Measurements from ENCODE around the gene MEIOSIN. TPM values are rescaled to one million over a fixed set of nuclear protein-coding genes. Genes with fewer than 3 reads are reported as not detected.
"Not testable (repeated sequence)": the region's sequence is repeated elsewhere in the genome, so short reads cannot be mapped to it uniquely, and the experiment has no call there.

Gene MEIOSIN
- total and polyA plus RNA-seq, 9 of the 15 experiments (the other 6 are each of a cell fraction or from before 2014, with no cell fraction given) = 0.06 to 2.0 (median 0.76) TPM

DNA sequence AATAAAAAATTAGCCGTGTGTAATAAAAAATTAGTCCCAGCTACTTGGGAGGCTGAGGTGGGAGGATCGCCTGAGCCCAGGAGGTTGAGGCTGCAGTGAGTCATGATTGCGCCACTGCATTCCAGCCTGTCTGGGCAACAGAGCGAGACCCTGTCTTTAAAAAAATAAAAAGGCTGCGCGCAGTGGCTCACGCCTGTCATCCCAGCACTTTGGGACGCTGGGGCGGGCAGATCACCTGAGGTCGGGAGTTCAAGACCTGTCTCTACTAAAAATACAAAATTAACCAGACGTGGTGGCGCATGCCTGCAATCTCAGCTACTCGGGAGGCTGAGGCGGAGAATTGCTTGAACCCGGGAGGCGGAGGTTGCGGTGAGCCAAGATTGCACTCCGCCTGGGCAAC lies 4.6 kb upstream of the MEIOSIN start:
- H3K4me2 ChIP-seq (ENCODE audit: insufficient read depth, low read length); H3K27ac ChIP-seq (ENCODE audit: extremely low read depth, low read depth, low read length); H3K4me3 ChIP-seq; H3K9me1 ChIP-seq (ENCODE audit: control insufficient read depth, insufficient read depth, low read length); POLR2A ChIA-PET; ATAC-seq; FAIRE-seq; H3K9me3 ChIP-seq (replicated peaks; ENCODE audit: control insufficient read depth, insufficient read depth, low read depth, low read length); DNase-seq (ENCODE audit: extremely low read depth in 1 of 4, low spot score in 3 of 4); intact Hi-C loops (cut with micrococcal nuclease); in situ Hi-C loops (cut with MboI); H3K27me3 ChIP-seq (ENCODE audit: control insufficient read depth in 2 of 2, insufficient read depth in 2 of 2, low read length in 2 of 2); H4K20me1 ChIP-seq (replicated peaks; ENCODE audit: control insufficient read depth, insufficient read depth, low read length); BruUV-seq (replicated peaks); H3K9ac ChIP-seq (ENCODE audit: insufficient read depth in 1 of 2, low read depth in 2 of 2, low read length in 2 of 2); H2AFZ ChIP-seq (ENCODE audit: low read depth, low read length); TF ChIP-seq JUND (tag; IDR thresholded peaks at IDR 0.05; ENCODE audit: borderline replicate concordance, low read depth, low read length): not testable (repeated sequence)
- peaks cover 14% of the 10 kb centered on the region; the same call in 1 of the 3 replicates for H3K36me3 ChIP-seq (ENCODE audit: control insufficient read depth, insufficient read depth, low read length)
- CTCF ChIA-PET (ENCODE audit: low intra/inter-chr PET ratio) = interaction anchor here (0.6 kb wide), 1 partner anchor 553 kb away, joined by 3 read pairs; no protein-coding TSS in a partner anchor
- H3K4me1 ChIP-seq (replicated peaks in 1 of 2; ENCODE audit: control insufficient read depth in 2 of 2, insufficient read depth in 2 of 2, low read length in 2 of 2) = peaks cover 13 to 38% of the 10 kb centered on the region in 2 experiments
- TF ChIP-seq JUND (IDR thresholded peaks at IDR 0.05; ENCODE audit: borderline replicate concordance, low read depth, low read length) (peak; percentile 47), KDM1A (IDR thresholded peaks at IDR 0.05) (peak; percentile 46 to 52; a peak in 2 of 4 replicates), RBFOX2 (IDR thresholded peaks at IDR 0.05; ENCODE audit: low read depth, low read length) (0 out of 2 replicates have a peak, but pooled peaks have one; percentile 15), CEBPB (tag; IDR thresholded peaks at IDR 0.05) (peak; percentile 79), HDAC2 (IDR thresholded peaks at IDR 0.05) (0 out of 2 replicates have a peak, but pooled peaks have one; percentile 17), ZNF384 (IDR thresholded peaks at IDR 0.05; ENCODE audit: low read depth, low read length) (0 out of 2 replicates have a peak, but pooled peaks have one; percentile 28), ZNF121 (CRISPR knock-in tag; conservative IDR thresholded peaks at IDR 0.05) (peak; percentile 96), FOSL1 (tag; conservative IDR thresholded peaks at IDR 0.05) (peak; percentile 58; the same call in 1 of the 2 replicates), CEBPG (CRISPR knock-in tag; IDR thresholded peaks at IDR 0.05) (peak; percentile 70; the same call in 1 of the 2 replicates), CEBPG (tag; conservative IDR thresholded peaks at IDR 0.05 in 1 of 2, IDR thresholded peaks at IDR 0.05 in 1 of 2) (0 out of 4 replicates have a peak, but pooled peaks of 1 of the 2 experiments have one; percentile 19), TEAD1 (CRISPR knock-in tag; IDR thresholded peaks at IDR 0.05) (peak in 1 of 2 experiments; percentile 88; a peak in 2 of 4 replicates)
- TF ChIP-seq, protein P1, sequence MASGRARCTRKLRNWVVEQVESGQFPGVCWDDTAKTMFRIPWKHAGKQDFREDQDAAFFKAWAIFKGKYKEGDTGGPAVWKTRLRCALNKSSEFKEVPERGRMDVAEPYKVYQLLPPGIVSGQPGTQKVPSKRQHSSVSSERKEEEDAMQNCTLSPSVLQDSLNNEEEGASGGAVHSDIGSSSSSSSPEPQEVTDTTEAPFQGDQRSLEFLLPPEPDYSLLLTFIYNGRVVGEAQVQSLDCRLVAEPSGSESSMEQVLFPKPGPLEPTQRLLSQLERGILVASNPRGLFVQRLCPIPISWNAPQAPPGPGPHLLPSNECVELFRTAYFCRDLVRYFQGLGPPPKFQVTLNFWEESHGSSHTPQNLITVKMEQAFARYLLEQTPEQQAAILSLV (tag; IDR thresholded peaks at IDR 0.05) = 0 out of 2 replicates have a peak, but pooled peaks have one; percentile 27
- TF ChIP-seq, protein P2, sequence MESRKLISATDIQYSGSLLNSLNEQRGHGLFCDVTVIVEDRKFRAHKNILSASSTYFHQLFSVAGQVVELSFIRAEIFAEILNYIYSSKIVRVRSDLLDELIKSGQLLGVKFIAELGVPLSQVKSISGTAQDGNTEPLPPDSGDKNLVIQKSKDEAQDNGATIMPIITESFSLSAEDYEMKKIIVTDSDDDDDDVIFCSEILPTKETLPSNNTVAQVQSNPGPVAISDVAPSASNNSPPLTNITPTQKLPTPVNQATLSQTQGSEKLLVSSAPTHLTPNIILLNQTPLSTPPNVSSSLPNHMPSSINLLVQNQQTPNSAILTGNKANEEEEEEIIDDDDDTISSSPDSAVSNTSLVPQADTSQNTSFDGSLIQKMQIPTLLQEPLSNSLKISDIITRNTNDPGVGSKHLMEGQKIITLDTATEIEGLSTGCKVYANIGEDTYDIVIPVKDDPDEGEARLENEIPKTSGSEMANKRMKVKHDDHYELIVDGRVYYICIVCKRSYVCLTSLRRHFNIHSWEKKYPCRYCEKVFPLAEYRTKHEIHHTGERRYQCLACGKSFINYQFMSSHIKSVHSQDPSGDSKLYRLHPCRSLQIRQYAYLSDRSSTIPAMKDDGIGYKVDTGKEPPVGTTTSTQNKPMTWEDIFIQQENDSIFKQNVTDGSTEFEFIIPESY (CRISPR knock-in tag; IDR thresholded peaks at IDR 0.05) = peak; percentile 98
- TF ChIP-seq, protein P3, sequence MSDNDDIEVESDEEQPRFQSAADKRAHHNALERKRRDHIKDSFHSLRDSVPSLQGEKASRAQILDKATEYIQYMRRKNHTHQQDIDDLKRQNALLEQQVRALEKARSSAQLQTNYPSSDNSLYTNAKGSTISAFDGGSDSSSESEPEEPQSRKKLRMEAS (CRISPR knock-in tag; IDR thresholded peaks at IDR 0.05) = 0 out of 2 replicates have a peak, but pooled peaks have one; percentile 15
- TF ChIP-seq, protein P4, sequence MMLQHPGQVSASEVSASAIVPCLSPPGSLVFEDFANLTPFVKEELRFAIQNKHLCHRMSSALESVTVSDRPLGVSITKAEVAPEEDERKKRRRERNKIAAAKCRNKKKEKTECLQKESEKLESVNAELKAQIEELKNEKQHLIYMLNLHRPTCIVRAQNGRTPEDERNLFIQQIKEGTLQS (IDR thresholded peaks at IDR 0.05) = peak; percentile 84
- TF ChIP-seq, protein P4 (CRISPR knock-in tag; conservative IDR thresholded peaks at IDR 0.05) = 0 out of 2 replicates have a peak, but pooled peaks have one; percentile 58
- WGBS (ENCODE audit: insufficient coverage, low coverage, missing lambda C conversion rate) = 88% methylated on average over 18 of the region's 18 CpGs
- H3K79me2 ChIP-seq (ENCODE audit: control insufficient read depth, insufficient read depth, low read length) = peaks cover 69% of the 10 kb centered on the region
